Large intestine (tissue), 1 donor: ENCODE results near the gene KLF4. TPM values are rescaled to one million over a fixed set of nuclear protein-coding genes. Genes with fewer than 3 reads are reported as not detected.

ENCODE experiments used
- polyA plus RNA-seq: library from polyadenylated mRNA; unstranded; fragments of 120-200 nt; gene quantifications from one replicate; pipeline ENCODE4 v1.2.1, GENCODE V29; 2013

The KLF4 gene
- polyA plus RNA-seq, 1 donor = 100 TPM

Other genes starting within 250 kb of the KLF4 start
- 92.7 TPM for gene RAD23B, start 206.5 kb downstream of the KLF4 start, polyA plus RNA-seq